ENCODE data around the gene KRTAP2-4.
"Not testable (repeated sequence)": the region's sequence is repeated elsewhere in the genome, so short reads cannot be mapped to it uniquely, and the experiment has no call there.

- TF ChIP-seq CTCF (IDR thresholded peaks at IDR 0.05; ENCODE audit: extremely low read depth in 1 of 2, insufficient read depth in 1 of 2, low read depth in 1 of 2, low read length in 2 of 2); FOS (IDR thresholded peaks at IDR 0.05; ENCODE audit: borderline replicate concordance, insufficient read depth, low read length); POLR2AphosphoS5 (IDR thresholded peaks at IDR 0.05; ENCODE audit: insufficient read depth, low read depth, low read length); EZH2 (IDR thresholded peaks at IDR 0.05; ENCODE audit: borderline replicate concordance, low read depth, low read length, severe bottlenecking); POLR2A (IDR thresholded peaks at IDR 0.05; ENCODE audit: low read depth, low read length); MYC (IDR thresholded peaks at IDR 0.05; ENCODE audit: low read depth, low read length): not testable (repeated sequence)
These were observed 11.1 kb downstream of the KRTAP2-4 start for GRCh38 chr17:41054556-41054955.
